Thyroid gland (tissue), 4 donors: ENCODE measurements around the gene NKX3-2. TPM values are rescaled to one million over a fixed set of nuclear protein-coding genes. Genes with fewer than 3 reads are reported as not detected.

Experiments used
- DNase-seq, 2 donors: peaks; one replicate each; pipeline ENCODE4 v3.0.0-alpha.2; 2019
- H3K27ac ChIP-seq, 3 donors: fragments of 200-600 bp; sonication (generic); 1 replicate in 2 of 3; 2 replicates in 1 of 3; pipeline ENCODE4 v1.5.1; 2016 to 2019; ENCODE audit warnings: mild to moderate bottlenecking in 1 of 3, moderate library complexity in 1 of 3
- H3K27me3 ChIP-seq: fragments of 200-600 bp; sonication (generic); one replicate; pipeline ENCODE4 v1.5.1; 2019
- H3K36me3 ChIP-seq, 2 donors: fragments of 200-600 bp; sonication (generic); one replicate each; pipeline ENCODE4 v1.5.1; 2016 to 2019
- H3K4me1 ChIP-seq, 2 donors: fragments of 200-600 bp; sonication (generic); one replicate each; pipeline ENCODE4 v1.5.1; 2017 to 2019
- H3K4me3 ChIP-seq, 3 donors: fragments of 200-600 bp; sonication (generic); replicated peaks in 1 of 3; 1 replicate in 2 of 3; 2 replicates in 1 of 3; pipeline ENCODE4 v1.5.1; 2016; ENCODE audit warnings: mild to moderate bottlenecking in 1 of 3
- H3K9me3 ChIP-seq: fragments of 200-600 bp; sonication (generic); one replicate; pipeline ENCODE4 v1.5.1; 2017
- CTCF ChIP-seq, 6 experiments: fragments of 200-600 bp in 3 of 6; fragments of 450-650 bp in 3 of 6; sonication (generic) in 3 of 6; IDR thresholded peaks; one replicate each; pipeline ENCODE4 v1.5.1; 2016 to 2019; ENCODE audit warnings: antibody characterized with exemption in 6 of 6, mild to moderate bottlenecking in 2 of 6, inconsistent platforms in 1 of 6, moderate library complexity in 1 of 6
- POLR2A ChIP-seq, 2 donors: fragments of 450-650 bp; IDR thresholded peaks; one replicate each; pipeline ENCODE4 v1.6.1; 2017; ENCODE audit warnings: antibody characterized with exemption in 2 of 2, mild to moderate bottlenecking in 2 of 2, moderate library complexity in 1 of 2
- WGBS, 2 donors: methylation state at CpG; one replicate each; pipeline ENCODE4 v1.1.5; 2017; 5-methylcytosine and 5-hydroxymethylcytosine counted together
- intact Hi-C: fragments of 100-400 bp; cut with DNase I; formaldehyde crosslinking; loops from one replicate; pipeline ENCODE4 v1.15.1; 2023
- total RNA-seq, 4 donors: library from RNA; depleted of rRNA; stranded (reverse); fragments of >200 nt; gene quantifications; one replicate each; pipeline ENCODE4 v1.2.3, GENCODE V29; 2016

NKX3-2 gene
- total RNA-seq, 4 donors from 2014 or later, result 0.29 to 0.81 (median 0.58) TPM

DNA sequence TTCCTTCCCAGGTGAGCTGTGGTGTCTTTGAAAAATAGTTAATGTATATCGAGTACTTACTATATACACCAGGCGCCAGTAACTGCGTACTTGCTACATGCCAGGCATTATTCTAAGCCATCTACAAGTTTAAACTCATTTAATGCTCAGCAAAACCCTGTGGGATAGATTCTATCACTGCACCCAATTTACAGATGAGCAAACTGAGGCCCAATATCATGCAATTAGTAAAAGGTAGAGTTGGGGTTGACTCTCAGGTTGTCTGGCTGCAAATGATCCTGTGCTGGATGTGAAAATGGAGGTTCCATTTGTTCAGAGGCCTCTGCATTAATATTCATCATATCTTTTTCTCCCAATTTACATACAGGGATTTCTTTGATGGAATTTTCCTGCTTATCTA is 17.6 kb downstream of the NKX3-2 start:
- WGBS, 2 donors, result 38 to 64% methylated on average over 3 of the region's 3 CpGs
- Histone ChIP-seq H3K9me3 (no peaks in the 10 kb centered on the region), H3K27me3 (peaks cover 76% of the 10 kb centered on the region), H3K4me1 (peaks cover 0 to 6% of the 10 kb centered on the region in 2 donors), H3K27ac (no peak overlapping the region), H3K4me3 (no peak overlapping the region), H3K36me3 (no peaks in the 10 kb centered on the region)
- TF ChIP-seq CTCF (IDR thresholded peaks at IDR 0.05), result no peak
- TF ChIP-seq POLR2A (IDR thresholded peaks at IDR 0.05), result no peak
- intact Hi-C loops, result no loop called here
- no peak for DNase-seq

DNA sequence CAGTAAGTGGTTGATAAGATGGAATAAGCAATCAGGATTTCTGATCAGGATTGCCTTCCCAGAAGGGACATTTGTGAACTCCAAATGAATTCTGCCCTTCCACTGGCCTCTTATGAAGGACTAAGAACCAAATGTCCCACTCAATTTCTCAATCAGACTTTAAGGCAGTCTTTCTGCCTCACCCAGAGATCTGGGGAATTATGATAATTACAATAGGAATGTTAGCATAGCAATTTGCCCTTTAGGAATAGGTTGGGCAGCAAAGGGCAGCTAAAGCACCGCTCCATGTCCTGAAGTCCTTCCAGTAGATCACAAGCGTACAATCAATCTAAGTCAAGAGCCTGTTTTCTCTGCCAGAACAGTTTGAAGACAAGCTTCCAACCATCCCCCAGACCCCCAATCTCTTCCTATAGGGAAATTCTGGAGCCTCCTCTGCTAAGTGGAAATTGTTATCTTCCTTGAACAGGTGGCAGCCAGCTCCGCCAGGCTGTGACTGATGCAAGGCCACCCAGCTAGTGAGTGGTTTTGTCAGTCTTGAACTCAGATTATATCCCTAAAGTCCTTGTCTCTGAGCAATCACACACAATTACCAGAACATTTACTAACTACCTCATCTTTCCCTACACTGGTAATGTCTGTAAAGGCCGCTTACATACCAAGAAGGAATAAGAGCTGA is 18.6 kb downstream of the NKX3-2 start:
- Histone ChIP-seq H3K4me3 (no peak overlapping the region), H3K27ac (no peak overlapping the region), H3K4me1 (peaks cover 0 to 6% of the 10 kb centered on the region in 2 donors), H3K9me3 (no peaks in the 10 kb centered on the region), H3K36me3 (no peaks in the 10 kb centered on the region), H3K27me3 (peaks cover 73% of the 10 kb centered on the region)
- 56 to 68% methylated on average over 4 of the region's 4 CpGs for WGBS, 2 donors
- TF ChIP-seq POLR2A (IDR thresholded peaks at IDR 0.05) (no peak), CTCF (IDR thresholded peaks at IDR 0.05) (no peak)
- no peak for DNase-seq
- intact Hi-C loops, result no loop called here

GRCh38 chr4:13524504-13525243 is 19.6 kb downstream of the NKX3-2 start:
- Histone ChIP-seq H3K4me1 (peaks cover 0 to 6% of the 10 kb centered on the region in 2 donors), H3K36me3 (no peaks in the 10 kb centered on the region), H3K27ac (no peak overlapping the region), H3K27me3 (peaks cover 67% of the 10 kb centered on the region), H3K9me3 (no peaks in the 10 kb centered on the region), H3K4me3 (no peak overlapping the region)
- intact Hi-C loops, result no loop called here
- DNase-seq, result no peak
- no peak for TF ChIP-seq CTCF (IDR thresholded peaks at IDR 0.05)
- TF ChIP-seq POLR2A (IDR thresholded peaks at IDR 0.05), result no peak
- WGBS, 2 donors, result 13 to 25% methylated on average over 18 to 36 of the region's 36 CpGs

DNA sequence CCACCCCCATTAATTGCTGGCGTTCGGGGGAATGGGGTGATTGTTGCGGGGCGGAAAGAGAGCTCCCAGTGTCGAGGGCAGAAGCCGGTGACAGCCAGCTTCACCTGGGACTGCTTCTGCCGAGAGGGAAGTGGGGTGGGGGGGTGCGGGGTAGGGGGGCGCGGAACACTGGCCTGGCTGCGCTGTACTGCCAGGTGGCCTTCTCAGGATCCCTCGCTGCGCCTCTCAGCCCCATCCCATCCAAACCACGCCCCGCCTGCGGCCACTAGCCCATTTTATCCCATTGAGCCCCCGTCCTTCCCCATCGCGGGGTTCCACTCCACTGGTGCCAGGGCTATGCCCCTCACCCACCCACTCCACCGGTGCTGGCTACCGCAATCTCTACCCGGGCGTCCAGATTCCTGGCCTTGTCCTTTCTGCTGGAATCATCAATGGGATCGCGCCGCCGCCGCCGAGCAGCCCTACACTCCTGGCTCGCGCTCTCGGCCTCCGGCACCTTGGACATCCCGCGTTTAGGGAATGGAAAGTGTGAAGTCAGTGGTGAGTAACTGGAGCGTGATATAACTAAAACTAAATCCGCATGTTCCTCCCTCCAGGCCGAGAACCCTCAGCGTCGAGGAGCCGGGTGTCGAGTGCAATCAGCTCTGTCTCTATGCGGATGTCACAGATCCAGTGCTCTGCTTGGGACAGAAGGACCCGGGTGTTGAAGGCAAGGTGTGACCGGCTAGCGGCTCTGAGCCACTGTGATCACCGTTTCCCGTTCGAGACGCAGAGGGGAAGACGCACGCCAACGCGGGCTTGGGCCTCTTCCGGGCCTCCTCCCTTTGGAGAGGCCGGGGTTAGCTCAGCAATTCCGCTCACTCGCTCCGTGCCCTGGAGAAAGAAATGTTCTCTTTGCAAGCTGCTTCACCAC is 20.5 kb downstream of the NKX3-2 start:
- H3K27me3 ChIP-seq, result peaks cover 59% of the 10 kb centered on the region

More for the DNA sequence above, 20.5 kb downstream of the NKX3-2 start:
- no peaks in the 10 kb centered on the region for H3K36me3 ChIP-seq
- no peak for DNase-seq
- TF ChIP-seq CTCF (IDR thresholded peaks at IDR 0.05) (no peak), POLR2A (IDR thresholded peaks at IDR 0.05) (no peak)
- H3K4me3 ChIP-seq, result no peak overlapping the region
- intact Hi-C loops, result no loop called here
- peaks cover 0 to 6% of the 10 kb centered on the region in 2 donors for H3K4me1 ChIP-seq
- H3K9me3 ChIP-seq, result no peaks in the 10 kb centered on the region
- H3K27ac ChIP-seq, result no peak overlapping the region
- 12 to 17% methylated on average over 40 to 54 of the region's 59 CpGs for WGBS, 2 donors
